ENCODE measurements around the gene OR1M1.
"Not testable (repeated sequence)": the region's sequence is repeated elsewhere in the genome, so short reads cannot be mapped to it uniquely, and the experiment has no call there.

Gene OR1M1

GRCh38 chr19:9086761-9087160 lies at the start of gene OR1M1:
Gene OR1M1, plus strand, starts transcription at chr19:9087061. Its CDS starts 6,184 bp downstream, at chr19:9093245.
- in situ Hi-C loops (cut with HindIII; ENCODE audit: low sequenced_read_pairs) = no loop called here

- in situ Hi-C loops (cut with HindIII; ENCODE audit: low sequenced_read_pairs) = no loop called here
Measured at GRCh38 chr19:9037400-9038062, 49.3 kb upstream of the OR1M1 start.

GRCh38 chr19:9039728-9040127 lies 47.1 kb upstream of the OR1M1 start:
- in situ Hi-C loops (cut with HindIII; ENCODE audit: low sequenced_read_pairs) = no loop called here

- in situ Hi-C loops (cut with HindIII; ENCODE audit: low sequenced_read_pairs) = no loop called here
Measured at GRCh38 chr19:9040131-9040530, 46.7 kb upstream of the OR1M1 start.

GRCh38 chr19:9041023-9041422 lies 45.8 kb upstream of the OR1M1 start:
- in situ Hi-C loops (cut with HindIII; ENCODE audit: low sequenced_read_pairs) = no loop called here

- in situ Hi-C loops (cut with HindIII; ENCODE audit: low sequenced_read_pairs) = no loop called here
Measured at GRCh38 chr19:9043524-9043923, 43.3 kb upstream of the OR1M1 start.

GRCh38 chr19:9044449-9044848 lies 42.4 kb upstream of the OR1M1 start:
- in situ Hi-C loops (cut with HindIII; ENCODE audit: low sequenced_read_pairs) = no loop called here

- in situ Hi-C loops (cut with HindIII; ENCODE audit: low sequenced_read_pairs) = no loop called here
Measured at GRCh38 chr19:9046694-9047093, 40.2 kb upstream of the OR1M1 start.

- in situ Hi-C loops (cut with HindIII; ENCODE audit: low sequenced_read_pairs) = no loop called here
Measured at GRCh38 chr19:9052894-9053293, 34.0 kb upstream of the OR1M1 start.

- in situ Hi-C loops (cut with HindIII; ENCODE audit: low sequenced_read_pairs) = not testable (repeated sequence)
Measured at GRCh38 chr19:9053674-9054073, 33.2 kb upstream of the OR1M1 start.

GRCh38 chr19:9054207-9054606 lies 32.7 kb upstream of the OR1M1 start:
- in situ Hi-C loops (cut with HindIII; ENCODE audit: low sequenced_read_pairs) = no loop called here

GRCh38 chr19:9054765-9055164 lies 32.1 kb upstream of the OR1M1 start:
- in situ Hi-C loops (cut with HindIII; ENCODE audit: low sequenced_read_pairs) = no loop called here

GRCh38 chr19:9056131-9056530 lies 30.7 kb upstream of the OR1M1 start:
- in situ Hi-C loops (cut with HindIII; ENCODE audit: low sequenced_read_pairs) = not testable (repeated sequence)

- in situ Hi-C loops (cut with HindIII; ENCODE audit: low sequenced_read_pairs) = no loop called here
Measured at GRCh38 chr19:9057505-9058258, 29.2 kb upstream of the OR1M1 start.

GRCh38 chr19:9058905-9059667 lies 27.8 kb upstream of the OR1M1 start:
- in situ Hi-C loops (cut with HindIII; ENCODE audit: low sequenced_read_pairs) = no loop called here

- in situ Hi-C loops (cut with HindIII; ENCODE audit: low sequenced_read_pairs) = no loop called here
Measured at GRCh38 chr19:9060564-9061340, 26.1 kb upstream of the OR1M1 start.

GRCh38 chr19:9061879-9062278 lies 25.0 kb upstream of the OR1M1 start:
- in situ Hi-C loops (cut with HindIII; ENCODE audit: low sequenced_read_pairs) = no loop called here

GRCh38 chr19:9065457-9066014 lies 21.3 kb upstream of the OR1M1 start:
- in situ Hi-C loops (cut with HindIII; ENCODE audit: low sequenced_read_pairs) = no loop called here

GRCh38 chr19:9070066-9070465 lies 16.8 kb upstream of the OR1M1 start:
- in situ Hi-C loops (cut with HindIII; ENCODE audit: low sequenced_read_pairs) = no loop called here

GRCh38 chr19:9071720-9072119 lies 15.1 kb upstream of the OR1M1 start:
- in situ Hi-C loops (cut with HindIII; ENCODE audit: low sequenced_read_pairs) = not testable (repeated sequence)

GRCh38 chr19:9073806-9074205 lies 13.1 kb upstream of the OR1M1 start:
- in situ Hi-C loops (cut with HindIII; ENCODE audit: low sequenced_read_pairs) = no loop called here
